Caco-2 (cell line): ENCODE measurements around the gene FBXL16. TPM values are rescaled to one million over a fixed set of nuclear protein-coding genes. Genes with fewer than 3 reads are reported as not detected.

Experiments
- BruUV-seq: library from RNA; stranded (reverse); fragments of 400-500 nt; replicated peaks from 2 replicates; lab custom pipeline; 2021; lab: Mats Ljungman, UMichigan
- CTCF ChIA-PET: fragments of 300-600 bp; sonication (Branson Sonifier 250); formaldehyde crosslinking; loops from one replicate; lab custom pipeline; 2022; ENCODE audit warnings: antibody characterized with exemption; lab: Charles Lee
- POLR2A ChIA-PET: fragments of 300-600 bp; sonication (Branson Sonifier 250); formaldehyde crosslinking; loops from one replicate; lab custom pipeline; 2022; ENCODE audit warnings: antibody characterized with exemption; lab: Charles Lee
- DNase-seq, 2 experiments: peaks; one replicate each; pipeline versions ENCODE4 v3.0.0 to v3.0.0-alpha.2; 2020 to 2022
- H3K27me3 ChIP-seq: replicated peaks from 2 replicates; pipeline ENCODE4 v1.6.0; 2011; ENCODE audit warnings: low read length; ENCODE audit not compliant: control insufficient read depth, insufficient read depth
- H3K36me3 ChIP-seq: 2 replicates; pipeline ENCODE4 v1.5.1; 2011; ENCODE audit warnings: low read length; ENCODE audit not compliant: control insufficient read depth, insufficient read depth
- H3K4me1 ChIP-seq: fragments of 250-450 bp; sonication (Bioruptor Pico); 2 replicates; pipeline ENCODE4 v1.5.1; 2020; ENCODE audit warnings: mild to moderate bottlenecking
- H3K4me3 ChIP-seq: 2 replicates; pipeline ENCODE4 v1.5.1; 2011; ENCODE audit warnings: low read depth, mild to moderate bottlenecking, control low read depth, low read length
- H3K9me3 ChIP-seq: fragments of 250-450 bp; sonication (Bioruptor Pico); 2 replicates; pipeline ENCODE4 v1.5.1; 2020; ENCODE audit warnings: mild to moderate bottlenecking, moderate library complexity
- H3K27ac Mint-ChIP-seq: one replicate; pipeline ENCODE4 v1.8.0; 2022; ENCODE audit warnings: mixed read lengths; ENCODE audit not compliant: unreplicated experiment
- H3K27me3 Mint-ChIP-seq: one replicate; pipeline ENCODE4 v1.8.0; 2022; ENCODE audit warnings: mixed read lengths; ENCODE audit not compliant: insufficient read depth, unreplicated experiment
- H3K36me3 Mint-ChIP-seq: one replicate; pipeline ENCODE4 v1.8.0; 2022; ENCODE audit warnings: mild to moderate bottlenecking, mixed read lengths; ENCODE audit not compliant: insufficient read depth, unreplicated experiment
- H3K4me1 Mint-ChIP-seq: one replicate; pipeline ENCODE4 v1.8.0; 2022; ENCODE audit warnings: low read depth, mixed read lengths; ENCODE audit not compliant: unreplicated experiment
- H3K4me3 Mint-ChIP-seq: one replicate; pipeline ENCODE4 v1.8.0; 2022; ENCODE audit warnings: mild to moderate bottlenecking, moderate library complexity, mixed read lengths; ENCODE audit not compliant: unreplicated experiment
- H3K9me3 Mint-ChIP-seq: one replicate; pipeline ENCODE4 v1.8.0; 2022; ENCODE audit warnings: mixed read lengths; ENCODE audit not compliant: unreplicated experiment
- CTCF ChIP-seq, 2 experiments: fragments of 200-600 bp in 1 of 2; IDR thresholded peaks; 1 replicate in 1 of 2; 2 replicates in 1 of 2; pipeline versions ENCODE4 v1.5.1 to v1.8.0; 2011 to 2022; ENCODE audit warnings: antibody characterized with exemption in 1 of 2, control low read depth in 1 of 2, inconsistent platforms in 1 of 2, low read depth in 1 of 2, low read length in 1 of 2, mild to moderate bottlenecking in 1 of 2, moderate library complexity in 1 of 2; ENCODE audit not compliant: insufficient read depth in 1 of 2, severe bottlenecking in 1 of 2, unreplicated experiment in 1 of 2
- intact Hi-C: fragments of 100-400 bp; cut with micrococcal nuclease; formaldehyde crosslinking; loops from one replicate; pipeline ENCODE4 v1.10.0; 2022; ENCODE audit not compliant: unreplicated experiment
- total RNA-seq: library from RNA; stranded (reverse); gene quantifications from 2 replicates; pipeline ENCODE4 v1.2.3, GENCODE V29; 2022

FBXL16 gene
- total RNA-seq, 1 experiment from 2014 or later, result 10.5 TPM

- H3K4me1 Mint-ChIP-seq, result no peaks in the 10 kb centered on the region
- CTCF ChIA-PET, result interaction anchor here (0.6 to 0.7 kb wide), 2 partner anchors 14 to 95 kb away, joined by 4 to 6 read pairs; no protein-coding TSS in a partner anchor
- TSS peak; percentile 62 for BruUV-seq
- H3K9me3 Mint-ChIP-seq, result no peaks in the 10 kb centered on the region
- Histone ChIP-seq H3K9me3 (no peaks in the 10 kb centered on the region), H3K27me3 (no peaks in the 10 kb centered on the region), H3K4me1 (no peaks in the 10 kb centered on the region), H3K4me3 (peak overlapping the region; percentile 69), H3K36me3 (no peaks in the 10 kb centered on the region; the same call in 1 of the 2 replicates)
- POLR2A ChIA-PET, result no interaction called here
- no peaks in the 10 kb centered on the region for H3K27me3 Mint-ChIP-seq
- H3K4me3 Mint-ChIP-seq, result peak overlapping the region; percentile 71
- no peak overlapping the region for H3K27ac Mint-ChIP-seq
- peaks cover 32% of the 10 kb centered on the region for H3K36me3 Mint-ChIP-seq
- intact Hi-C loops, result loop anchor here (5.0 kb wide), 1 partner anchor 47 kb away; the partner anchor contains the start of genes CHTF18 and RPUSD1
- TF ChIP-seq CTCF (IDR thresholded peaks at IDR 0.05; ENCODE audit: insufficient read depth in 1 of 2, low read depth in 1 of 2, low read length in 1 of 2, severe bottlenecking in 1 of 2, unreplicated experiment in 1 of 2), result no peak
- no peak for DNase-seq
Observed at GRCh38 chr16:739560-740458, 34.2 kb upstream of the FBXL16 start.

- Mint-ChIP-seq H3K27me3 (no peaks in the 10 kb centered on the region), H3K4me3 (no peak overlapping the region), H3K27ac (no peak overlapping the region), H3K9me3 (no peaks in the 10 kb centered on the region), H3K4me1 (no peaks in the 10 kb centered on the region), H3K36me3 (peaks cover 51% of the 10 kb centered on the region)
- DNase-seq, result no peak
- H3K4me1 ChIP-seq, result no peaks in the 10 kb centered on the region
- H3K27me3 ChIP-seq, result no peaks in the 10 kb centered on the region
- intact Hi-C loops, result no loop called here
- TF ChIP-seq CTCF (IDR thresholded peaks at IDR 0.05; ENCODE audit: insufficient read depth in 1 of 2, low read depth in 1 of 2, low read length in 1 of 2, severe bottlenecking in 1 of 2, unreplicated experiment in 1 of 2), result no peak
- ChIA-PET CTCF (interaction anchor here (0.7 to 1.0 kb wide), 2 partner anchors 12 to 25 kb away, joined by 3 read pairs; no protein-coding TSS in a partner anchor), POLR2A (no interaction called here)
- no peaks in the 10 kb centered on the region; the same call in 1 of the 2 replicates for H3K36me3 ChIP-seq
- no peak overlapping the region for H3K4me3 ChIP-seq
- no peaks in the 10 kb centered on the region for H3K9me3 ChIP-seq
- BruUV-seq, result no TSS peak
Observed at GRCh38 chr16:736936-737481, 31.4 kb upstream of the FBXL16 start.

GRCh38 chr16:735982-736453 lies 30.4 kb upstream of the FBXL16 start:
- CTCF ChIA-PET, result interaction anchor here (0.7 to 1.0 kb wide), 2 partner anchors 13 to 26 kb away, joined by 3 read pairs; no protein-coding TSS in a partner anchor
- H3K27me3 Mint-ChIP-seq, result no peaks in the 10 kb centered on the region
- H3K27ac Mint-ChIP-seq, result no peak overlapping the region
- no peak for TF ChIP-seq CTCF (IDR thresholded peaks at IDR 0.05; ENCODE audit: insufficient read depth in 1 of 2, low read depth in 1 of 2, low read length in 1 of 2, severe bottlenecking in 1 of 2, unreplicated experiment in 1 of 2)
- POLR2A ChIA-PET, result no interaction called here
- no peaks in the 10 kb centered on the region for H3K4me1 ChIP-seq
- H3K9me3 Mint-ChIP-seq, result no peaks in the 10 kb centered on the region
- no peak overlapping the region for H3K4me3 ChIP-seq
- DNase-seq, result no peak
- no TSS peak for BruUV-seq
- no peaks in the 10 kb centered on the region for H3K4me1 Mint-ChIP-seq
- H3K4me3 Mint-ChIP-seq, result no peak overlapping the region
- no peaks in the 10 kb centered on the region for H3K27me3 ChIP-seq
- intact Hi-C loops, result no loop called here
- H3K9me3 ChIP-seq, result no peaks in the 10 kb centered on the region
- H3K36me3 Mint-ChIP-seq, result peaks cover 51% of the 10 kb centered on the region
- H3K36me3 ChIP-seq, result no peaks in the 10 kb centered on the region; the same call in 1 of the 2 replicates
